ENCODE data around the gene GPR135. TPM values are rescaled to one million over a fixed set of nuclear protein-coding genes. Genes with fewer than 3 reads are reported as not detected.

The GPR135 gene
- total and polyA plus RNA-seq, 10 of the 15 experiments (the other 5 are each of a cell fraction or from before 2014, with no cell fraction given) = 0.11 to 1.1 (median 0.86) TPM

DNA sequence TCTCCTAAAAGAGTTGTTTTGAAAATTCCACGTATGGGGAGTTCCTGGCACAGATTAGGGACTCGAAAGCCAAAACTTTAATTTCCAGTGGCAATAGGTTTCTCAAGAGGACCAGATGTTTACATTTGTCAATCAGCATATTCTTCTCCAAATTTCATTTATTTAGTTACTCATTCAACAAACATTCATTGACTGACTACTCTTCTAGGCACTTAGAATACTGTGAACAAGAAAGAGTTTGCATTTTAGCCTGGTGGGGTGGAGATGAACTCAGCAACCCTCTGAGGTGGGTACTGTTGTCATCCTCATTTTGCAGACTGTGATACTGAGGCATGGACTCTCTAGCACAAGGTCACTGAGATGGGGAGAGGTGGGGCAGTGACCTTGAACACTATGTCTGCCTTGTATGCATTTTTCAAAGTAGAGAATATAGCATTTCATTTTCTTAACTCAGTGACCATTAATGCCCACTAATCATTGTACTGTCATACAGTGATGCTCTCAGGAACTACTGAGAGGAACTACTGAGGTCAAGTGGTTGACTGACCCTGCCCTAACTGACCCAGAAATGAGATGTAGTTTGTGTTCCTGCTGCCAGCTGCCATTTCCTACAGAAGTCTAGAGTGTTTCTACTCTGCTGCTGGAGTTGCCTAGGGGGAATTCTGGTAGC lies 16.8 kb upstream of the GPR135 start:
- Histone ChIP-seq H3K27me3 (replicated peaks in 1 of 2; ENCODE audit: control insufficient read depth in 2 of 2, insufficient read depth in 2 of 2, low read length in 1 of 2) (no peaks in the 10 kb centered on the region), H3K9me3 (replicated peaks; ENCODE audit: control insufficient read depth, insufficient read depth, low read length) (no peaks in the 10 kb centered on the region), H4K20me1 (ENCODE audit: control insufficient read depth, insufficient read depth) (no peaks in the 10 kb centered on the region), H3K36me3 (ENCODE audit: control insufficient read depth in 2 of 2, insufficient read depth in 2 of 2, low read length in 1 of 2) (no peaks in the 10 kb centered on the region), H3K4me2 (ENCODE audit: control insufficient read depth, insufficient read depth) (peak overlapping the region; percentile 96), H3K79me2 (ENCODE audit: control insufficient read depth, insufficient read depth, low read length) (peaks cover 60% of the 10 kb centered on the region), H3K4me3 (peak overlapping the region; percentile 83), H3K4me1 (ENCODE audit: control insufficient read depth, insufficient read depth, low read length) (peaks cover 10% of the 10 kb centered on the region; the same call in 1 of the 2 replicates), H3K9ac (ENCODE audit: control insufficient read depth, insufficient read depth, low read length) (peak overlapping the region; percentile 76; the same call in 1 of the 2 replicates), H2AFZ (ENCODE audit: control insufficient read depth, low read depth, low read length) (no peak overlapping the region), H3K27ac (ENCODE audit: control insufficient read depth, insufficient read depth) (peak overlapping the region; percentile 85; the same call in 1 of the 2 replicates)
- DNase-seq (ENCODE audit: low read depth, low spot score) = no peak
- in situ Hi-C loops (cut with MboI) (loop anchor here (25.0 kb wide), 1 partner anchor 680 kb away; the partner anchor contains the start of gene DHRS7), intact Hi-C loops (cut with micrococcal nuclease; ENCODE audit: unreplicated experiment) (loop anchor here (10.0 kb wide), 2 partner anchors 613 to 683 kb away; partner anchors contain the start of genes DHRS7 and PCNX4)
- ChIA-PET RAD21 (ENCODE audit: unreplicated experiment) (interaction anchor here (1.5 kb wide), 1 partner anchor 357 kb away, joined by 4 read pairs; no protein-coding TSS in a partner anchor), SMC1A (ENCODE audit: uncharacterized antibody, unreplicated experiment) (no interaction called here), POLR2A (interaction anchor here (1.2 kb wide), 1 partner anchor 25 kb away, joined by 3 read pairs; no protein-coding TSS in a partner anchor), CTCF (interaction anchor here (0.7 to 1.1 kb wide), 2 partner anchors 25 to 95 kb away, joined by 3 read pairs; partner anchors contain the start of gene CCDC175)
- 0 out of 3 replicates have a peak, but pooled peaks have one; percentile 1 for ATAC-seq
- 98% methylated on average over 2 of the region's 2 CpGs for WGBS (ENCODE audit: insufficient coverage, insufficient replicate concordance, low lambda C conversion rate, missing lambda C conversion rate)
- BruUV-seq (replicated peaks) = no TSS peak
- FAIRE-seq = no peak
- TF ChIP-seq, protein P1, sequence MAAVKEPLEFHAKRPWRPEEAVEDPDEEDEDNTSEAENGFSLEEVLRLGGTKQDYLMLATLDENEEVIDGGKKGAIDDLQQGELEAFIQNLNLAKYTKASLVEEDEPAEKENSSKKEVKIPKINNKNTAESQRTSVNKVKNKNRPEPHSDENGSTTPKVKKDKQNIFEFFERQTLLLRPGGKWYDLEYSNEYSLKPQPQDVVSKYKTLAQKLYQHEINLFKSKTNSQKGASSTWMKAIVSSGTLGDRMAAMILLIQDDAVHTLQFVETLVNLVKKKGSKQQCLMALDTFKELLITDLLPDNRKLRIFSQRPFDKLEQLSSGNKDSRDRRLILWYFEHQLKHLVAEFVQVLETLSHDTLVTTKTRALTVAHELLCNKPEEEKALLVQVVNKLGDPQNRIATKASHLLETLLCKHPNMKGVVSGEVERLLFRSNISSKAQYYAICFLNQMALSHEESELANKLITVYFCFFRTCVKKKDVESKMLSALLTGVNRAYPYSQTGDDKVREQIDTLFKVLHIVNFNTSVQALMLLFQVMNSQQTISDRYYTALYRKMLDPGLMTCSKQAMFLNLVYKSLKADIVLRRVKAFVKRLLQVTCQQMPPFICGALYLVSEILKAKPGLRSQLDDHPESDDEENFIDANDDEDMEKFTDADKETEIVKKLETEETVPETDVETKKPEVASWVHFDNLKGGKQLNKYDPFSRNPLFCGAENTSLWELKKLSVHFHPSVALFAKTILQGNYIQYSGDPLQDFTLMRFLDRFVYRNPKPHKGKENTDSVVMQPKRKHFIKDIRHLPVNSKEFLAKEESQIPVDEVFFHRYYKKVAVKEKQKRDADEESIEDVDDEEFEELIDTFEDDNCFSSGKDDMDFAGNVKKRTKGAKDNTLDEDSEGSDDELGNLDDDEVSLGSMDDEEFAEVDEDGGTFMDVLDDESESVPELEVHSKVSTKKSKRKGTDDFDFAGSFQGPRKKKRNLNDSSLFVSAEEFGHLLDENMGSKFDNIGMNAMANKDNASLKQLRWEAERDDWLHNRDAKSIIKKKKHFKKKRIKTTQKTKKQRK (IDR thresholded peaks at IDR 0.05; ENCODE audit: low read depth, low read length) = no peak
- TF ChIP-seq ZBED1 (IDR thresholded peaks at IDR 0.05; ENCODE audit: borderline replicate concordance) (no peak), RB1 (IDR thresholded peaks at IDR 0.05; ENCODE audit: borderline replicate concordance) (no peak), ZNF384 (IDR thresholded peaks at IDR 0.05; ENCODE audit: borderline replicate concordance, low read depth, low read length) (no peak), NR2F1 (conservative IDR thresholded peaks at IDR 0.05) (0 out of 2 replicates have a peak, but pooled peaks have one; percentile 23), POLR2AphosphoS5 (IDR thresholded peaks at IDR 0.05; ENCODE audit: low read length) (no peak), STAT3 (IDR thresholded peaks at IDR 0.05; ENCODE audit: low read depth, low read length) (no peak), IKZF1 (conservative IDR thresholded peaks at IDR 0.05) (0 out of 2 replicates have a peak, but pooled peaks have one; percentile 11), CHD4 (IDR thresholded peaks at IDR 0.05) (no peak), SUPT20H (IDR thresholded peaks at IDR 0.05; ENCODE audit: borderline replicate concordance, control insufficient read depth, low read depth, low read length) (no peak), SUZ12 (IDR thresholded peaks at IDR 0.05; ENCODE audit: unreplicated experiment) (no peak), HDGF (IDR thresholded peaks at IDR 0.05) (0 out of 2 replicates have a peak, but pooled peaks have one; percentile 33), CREB1 (IDR thresholded peaks at IDR 0.05; ENCODE audit: low read depth) (no peak), KLF5 (IDR thresholded peaks at IDR 0.05; ENCODE audit: partially characterized antibody) (no peak), ZNF24 (IDR thresholded peaks at IDR 0.05) (no peak), SRF (IDR thresholded peaks at IDR 0.05; ENCODE audit: low read depth in 2 of 2, low read length in 2 of 2) (no peak), RCOR1 (conservative IDR thresholded peaks at IDR 0.05; ENCODE audit: low read depth, low read length) (no peak)
- TF ChIP-seq, protein P2, sequence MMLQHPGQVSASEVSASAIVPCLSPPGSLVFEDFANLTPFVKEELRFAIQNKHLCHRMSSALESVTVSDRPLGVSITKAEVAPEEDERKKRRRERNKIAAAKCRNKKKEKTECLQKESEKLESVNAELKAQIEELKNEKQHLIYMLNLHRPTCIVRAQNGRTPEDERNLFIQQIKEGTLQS (IDR thresholded peaks at IDR 0.05; ENCODE audit: borderline replicate concordance, extremely low read depth, low read depth, low read length) = no peak

Measured in GM12878 (cell line).